GM19438 (cell line): ENCODE data around the gene ITGB4.
"Not testable (repeated sequence)": the region's sequence is repeated elsewhere in the genome, so short reads cannot be mapped to it uniquely, and the experiment has no call there.

Experiments used
- ATAC-seq: cut with Tn5 transposase; IDR thresholded peaks from one replicate; pipeline ENCODE4 v1.9.1; 2021; ENCODE audit warnings: low read depth; ENCODE audit not compliant: unreplicated experiment

Gene ITGB4

GRCh38 chr17:75751676-75752404, 30.6 kb downstream of the ITGB4 start:
- ATAC-seq, result no peak

GRCh38 chr17:75752405-75752709, 31.1 kb downstream of the ITGB4 start:
- no peak for ATAC-seq

- ATAC-seq, result no peak
Observed at GRCh38 chr17:75752802-75753513, 31.7 kb downstream of the ITGB4 start.

- no peak for ATAC-seq
Observed at GRCh38 chr17:75753514-75754377, 32.5 kb downstream of the ITGB4 start.

- ATAC-seq, result no peak
Observed at GRCh38 chr17:75754378-75755204, 33.3 kb downstream of the ITGB4 start.

- ATAC-seq, result no peak
Observed at GRCh38 chr17:75755205-75755901, 34.1 kb downstream of the ITGB4 start.

GRCh38 chr17:75755990-75756389, 34.7 kb downstream of the ITGB4 start:
- ATAC-seq, result no peak

- ATAC-seq, result no peak
Observed at GRCh38 chr17:75756451-75757085, 35.3 kb downstream of the ITGB4 start.

- ATAC-seq, result no peak
Observed at GRCh38 chr17:75757086-75757681, 35.9 kb downstream of the ITGB4 start.

- ATAC-seq, result no peak
Observed at GRCh38 chr17:75758131-75758905, 37.1 kb downstream of the ITGB4 start.

- no peak for ATAC-seq
Observed at GRCh38 chr17:75759457-75759856, 38.2 kb downstream of the ITGB4 start.

- not testable (repeated sequence) for ATAC-seq
Observed at GRCh38 chr17:75759978-75760640, 38.9 kb downstream of the ITGB4 start.

GRCh38 chr17:75762513-75763268, 41.4 kb downstream of the ITGB4 start:
- no peak for ATAC-seq

- ATAC-seq, result no peak
Observed at GRCh38 chr17:75763269-75763607, 42.0 kb downstream of the ITGB4 start.

- no peak for ATAC-seq
Observed at GRCh38 chr17:75763613-75764416, 42.6 kb downstream of the ITGB4 start.

GRCh38 chr17:75764417-75764710, 43.1 kb downstream of the ITGB4 start:
- no peak for ATAC-seq
